H9 (cell line): ENCODE data around the gene LPAR1. TPM values are rescaled to one million over a fixed set of nuclear protein-coding genes. Genes with fewer than 3 reads are reported as not detected.

Source experiments
- DNase-seq: peaks from one replicate; pipeline ENCODE4 v3.0.0-alpha.2; 2017
- H2AFZ ChIP-seq: one replicate; pipeline ENCODE4 v1.6.1; 2013; ENCODE audit warnings: mild to moderate bottlenecking, low read length, control low read depth, moderate library complexity
- H2AK5ac ChIP-seq: 2 replicates; pipeline ENCODE4 v1.6.1; 2013; ENCODE audit warnings: low read length, control low read depth, mixed read lengths; ENCODE audit not compliant: insufficient read length
- H2BK120ac ChIP-seq: one replicate; pipeline ENCODE4 v1.6.1; 2013; ENCODE audit warnings: low read depth, mild to moderate bottlenecking, low read length, control low read depth, inconsistent platforms; ENCODE audit not compliant: poor library complexity, severe bottlenecking
- H2BK12ac ChIP-seq: 2 replicates; pipeline ENCODE4 v1.6.1; 2013; ENCODE audit warnings: low read length, control low read depth, mixed read lengths, low read depth; ENCODE audit not compliant: insufficient read length
- H2BK15ac ChIP-seq: 2 replicates; pipeline ENCODE4 v1.6.1; 2013; ENCODE audit warnings: low read depth, low read length, control low read depth
- H2BK20ac ChIP-seq: one replicate; pipeline ENCODE4 v1.6.1; 2013; ENCODE audit warnings: low read depth, mild to moderate bottlenecking, low read length, control low read depth, inconsistent platforms; ENCODE audit not compliant: poor library complexity, severe bottlenecking
- H2BK5ac ChIP-seq: 2 replicates; pipeline ENCODE4 v1.6.1; 2013; ENCODE audit warnings: low read length, control low read depth, mixed read lengths; ENCODE audit not compliant: insufficient read length
- H3K14ac ChIP-seq: 2 replicates; pipeline ENCODE4 v1.6.1; 2013; ENCODE audit warnings: low read length, control low read depth; ENCODE audit not compliant: insufficient read depth
- H3K18ac ChIP-seq: 2 replicates; pipeline ENCODE4 v1.6.1; 2013; ENCODE audit warnings: low read depth, mild to moderate bottlenecking, mixed read lengths, low read length, control low read depth; ENCODE audit not compliant: insufficient read length
- H3K23ac ChIP-seq: 2 replicates; pipeline ENCODE4 v1.6.1; 2013; ENCODE audit warnings: low read length, control low read depth, mixed read lengths, low read depth; ENCODE audit not compliant: insufficient read length
- H3K23me2 ChIP-seq: 2 replicates; pipeline ENCODE4 v1.6.1; 2013; ENCODE audit warnings: low read depth, mild to moderate bottlenecking, mixed read lengths, low read length, control low read depth; ENCODE audit not compliant: insufficient read length, poor library complexity, severe bottlenecking
- H3K27ac ChIP-seq: 2 replicates; pipeline ENCODE4 v1.5.1; 2013; ENCODE audit warnings: low read length, control low read depth, mixed read lengths, low read depth; ENCODE audit not compliant: insufficient read length
- H3K27me3 ChIP-seq: 2 replicates; pipeline ENCODE4 v1.6.1; 2013; ENCODE audit warnings: low read length, control low read depth, inconsistent platforms; ENCODE audit not compliant: insufficient read depth
- H3K4ac ChIP-seq: 2 replicates; pipeline ENCODE4 v1.6.1; 2013; ENCODE audit warnings: low read depth, mild to moderate bottlenecking, control low read depth, inconsistent platforms, low read length, moderate library complexity
- H3K4me1 ChIP-seq: 2 replicates; pipeline ENCODE4 v1.6.1; 2013; ENCODE audit warnings: low read length, control low read depth, inconsistent platforms; ENCODE audit not compliant: insufficient read depth
- H3K4me2 ChIP-seq: 2 replicates; pipeline ENCODE4 v1.6.1; 2013; ENCODE audit warnings: low read length, control low read depth, mixed read lengths; ENCODE audit not compliant: insufficient read length, insufficient read depth
- H3K56ac ChIP-seq: 2 replicates; pipeline ENCODE4 v1.6.1; 2013; ENCODE audit warnings: low read depth, mild to moderate bottlenecking, mixed read lengths, low read length, control low read depth; ENCODE audit not compliant: insufficient read length
- H3K79me1 ChIP-seq: 2 replicates; pipeline ENCODE4 v1.6.1; 2013; ENCODE audit warnings: low read depth, mild to moderate bottlenecking, moderate library complexity, low read length, control low read depth, inconsistent platforms; ENCODE audit not compliant: insufficient read depth, poor library complexity, severe bottlenecking
- H3K79me2 ChIP-seq: 2 replicates; pipeline ENCODE4 v1.6.1; 2013; ENCODE audit warnings: low read length, control low read depth, inconsistent platforms; ENCODE audit not compliant: insufficient read depth
- H3K9ac ChIP-seq: 2 replicates; pipeline ENCODE4 v1.6.1; 2013; ENCODE audit warnings: low read length, control low read depth, mixed read lengths; ENCODE audit not compliant: insufficient read length; ENCODE audit errors: extremely low read depth
- H3K9me3 ChIP-seq: one replicate; pipeline ENCODE4 v1.6.1; 2013; ENCODE audit warnings: low read depth, low read length, inconsistent platforms; ENCODE audit not compliant: control insufficient read depth
- H3T11ph ChIP-seq: one replicate; pipeline ENCODE4 v1.6.1; 2013; ENCODE audit warnings: mild to moderate bottlenecking, low read length, control low read depth, inconsistent platforms
- H4K20me1 ChIP-seq: one replicate; pipeline ENCODE4 v1.6.1; 2013; ENCODE audit not compliant: control insufficient read depth, insufficient read length, insufficient read depth
- H4K5ac ChIP-seq: 2 replicates; pipeline ENCODE4 v1.6.1; 2013; ENCODE audit warnings: low read depth, mild to moderate bottlenecking, mixed read lengths, low read length, control low read depth; ENCODE audit not compliant: insufficient read length
- H4K8ac ChIP-seq: replicated peaks from 2 replicates; pipeline ENCODE4 v1.6.1; 2013; ENCODE audit warnings: low read length, control low read depth, mixed read lengths, low read depth; ENCODE audit not compliant: insufficient read length
- H4K91ac ChIP-seq: 2 replicates; pipeline ENCODE4 v1.6.1; 2013; ENCODE audit warnings: low read depth, mild to moderate bottlenecking, moderate library complexity, mixed read lengths, low read length, control low read depth; ENCODE audit not compliant: insufficient read length
- H3K27ac Mint-ChIP-seq, 3 experiments: 2 replicates in 2 of 3; 3 replicates in 1 of 3; pipeline ENCODE4 v1.8.0; 2020 to 2021; ENCODE audit warnings: mixed read lengths in 3 of 3, mild to moderate bottlenecking in 1 of 3, moderate library complexity in 1 of 3
- H3K27me3 Mint-ChIP-seq: 2 replicates; pipeline ENCODE4 v1.8.0; 2021; ENCODE audit warnings: low read depth, mild to moderate bottlenecking, moderate library complexity, mixed read lengths
- H3K36me3 Mint-ChIP-seq, 3 experiments: 2 replicates in 2 of 3; 3 replicates in 1 of 3; pipeline ENCODE4 v1.8.0; 2020 to 2021; ENCODE audit warnings: low read depth in 3 of 3, mixed read lengths in 3 of 3; ENCODE audit not compliant: insufficient read depth in 1 of 3
- H3K4me1 Mint-ChIP-seq, 2 experiments: 2 replicates each; pipeline ENCODE4 v1.8.0; 2020; ENCODE audit warnings: mixed read lengths in 2 of 2
- H3K4me3 Mint-ChIP-seq, 2 experiments: 2 replicates in 1 of 2; 3 replicates in 1 of 2; pipeline ENCODE4 v1.8.0; 2020 to 2021; ENCODE audit warnings: mild to moderate bottlenecking in 2 of 2, mixed read lengths in 2 of 2, moderate library complexity in 1 of 2
- H3K9me3 Mint-ChIP-seq, 2 experiments: 2 replicates in 1 of 2; 3 replicates in 1 of 2; pipeline ENCODE4 v1.8.0; 2020; ENCODE audit warnings: mild to moderate bottlenecking in 2 of 2, mixed read lengths in 2 of 2, moderate library complexity in 1 of 2
- CTCF ChIP-seq: fragments of 200-600 bp; sonication (generic); conservative IDR thresholded peaks from 3 replicates; pipeline ENCODE4 v1.8.0; 2021; ENCODE audit warnings: antibody characterized with exemption, mild to moderate bottlenecking
- WGBS: extraction: QIAGEN DNeasy Blood & Tissue Kit; methylation state at CpG from one replicate; pipeline ENCODE4 v1.1.7; 2013; ENCODE audit warnings: missing lambda C conversion rate, low lambda C conversion rate, mixed read lengths; ENCODE audit not compliant: insufficient read length; ENCODE audit errors: extremely low coverage; 5-methylcytosine and 5-hydroxymethylcytosine counted together
- total RNA-seq: library from RNA; stranded (reverse); gene quantifications from 2 replicates; pipeline ENCODE4 v1.2.1, GENCODE V29; 2021

LPAR1 gene
- total RNA-seq, 1 experiment from 2014 or later: 1.3 TPM

- no peak overlapping the region for H3K23ac ChIP-seq
- H3K4me1 ChIP-seq: no peaks in the 10 kb centered on the region
- no peak overlapping the region for H3K18ac ChIP-seq
- H2BK5ac ChIP-seq: no peak overlapping the region
- H2BK20ac ChIP-seq: no peak overlapping the region
- no peak overlapping the region for H3K56ac ChIP-seq
- H3K4me2 ChIP-seq: no peak overlapping the region
- no peak overlapping the region for H4K8ac ChIP-seq
- no peak overlapping the region for H3K14ac ChIP-seq
- no peaks in the 10 kb centered on the region for H3K9me3 ChIP-seq
- WGBS: no CpG with 5 or more reads among the region's 2 CpGs
- Mint-ChIP-seq H3K4me1 (peaks cover 9 to 12% of the 10 kb centered on the region in 2 experiments), H3K36me3 (peaks cover 2 to 5% (median 5%) of the 10 kb centered on the region in 3 experiments; a peak in 5 of 7 replicates), H3K4me3 (no peak overlapping the region), H3K27ac (0 out of 7 replicates have a peak overlapping the region, but pooled peaks of 1 of the 3 experiments have one; percentile 21), H3K27me3 (no peaks in the 10 kb centered on the region), H3K9me3 (peaks cover 0 to 7% of the 10 kb centered on the region in 2 experiments; a peak in 3 of 5 replicates)
- H3K79me2 ChIP-seq: no peaks in the 10 kb centered on the region
- H2AK5ac ChIP-seq: no peak overlapping the region
- H2BK15ac ChIP-seq: no peak overlapping the region
- H3K27ac ChIP-seq: no peak overlapping the region
- no peak overlapping the region for H4K91ac ChIP-seq
- no peak for DNase-seq
- H3K27me3 ChIP-seq: no peaks in the 10 kb centered on the region
- no peaks in the 10 kb centered on the region for H3K79me1 ChIP-seq
- no peaks in the 10 kb centered on the region for H4K20me1 ChIP-seq
- TF ChIP-seq CTCF: no peak
- no peak overlapping the region for H3K9ac ChIP-seq
- no peak overlapping the region for H2AFZ ChIP-seq
- H3T11ph ChIP-seq: no peak overlapping the region
- no peak overlapping the region for H4K5ac ChIP-seq
- no peak overlapping the region for H2BK12ac ChIP-seq
- no peak overlapping the region for H2BK120ac ChIP-seq
- no peak overlapping the region for H3K4ac ChIP-seq
- H3K23me2 ChIP-seq: no peaks in the 10 kb centered on the region
Measured at GRCh38 chr9:110967196-110967595, 71.1 kb downstream of the LPAR1 start.
